GM12878 (cell line): ENCODE measurements around the gene TCN1. TPM values are rescaled to one million over a fixed set of nuclear protein-coding genes. Genes with fewer than 3 reads are reported as not detected.

ENCODE experiments used
- ATAC-seq: fragments of 200-7000 bp; cut with Tn5 transposase; 3 replicates; pipeline ENCODE4 v1.9.1; 2020; ENCODE audit warnings: mild to moderate bottlenecking, moderate library complexity
- BruUV-seq: library from RNA; stranded (reverse); fragments of 400-500 nt; replicated peaks from 2 replicates; lab custom pipeline; 2021; lab: Mats Ljungman, UMichigan
- CTCF ChIA-PET: fragments of 300-600 bp; sonication (Branson Sonifier 250); formaldehyde crosslinking; extraction: SDS; loops from one replicate; lab custom pipeline; 2021; ENCODE audit warnings: inconsistent platforms; lab: Yijun Ruan, JAX
- POLR2A ChIA-PET: fragments of 350-600 bp; formaldehyde crosslinking; extraction: SDS; loops from one replicate; lab custom pipeline; 2021; ENCODE audit warnings: inconsistent platforms; lab: Charles Lee
- RAD21 ChIA-PET: fragments of 300-600 bp; sonication (Branson Sonifier 250); formaldehyde crosslinking; loops from one replicate; lab custom pipeline; 2023; ENCODE audit warnings: antibody characterized with exemption; ENCODE audit not compliant: unreplicated experiment; lab: Charles Lee
- SMC1A ChIA-PET: fragments of 300-600 bp; sonication (Branson Sonifier 250); formaldehyde crosslinking; loops from one replicate; lab custom pipeline; 2023; ENCODE audit not compliant: unreplicated experiment, uncharacterized antibody; lab: Charles Lee
- DNase-seq: peaks from one replicate; pipeline ENCODE4 v3.0.0-alpha.2; 2011; ENCODE audit warnings: low read depth, low spot score
- FAIRE-seq: peaks from 3 replicates; lab custom pipeline; 2011; peaks lifted over from hg19 to GRCh38; lab: Jason Lieb, UNC
- H2AFZ ChIP-seq: 2 replicates; pipeline ENCODE4 v1.6.0; 2011; ENCODE audit warnings: low read depth, low read length, control low read depth; ENCODE audit not compliant: control insufficient read depth
- H3K27ac ChIP-seq: 2 replicates; pipeline ENCODE4 v1.5.1; 2011; ENCODE audit warnings: control low read depth; ENCODE audit not compliant: control insufficient read depth, insufficient read depth
- H3K27me3 ChIP-seq, 2 experiments: replicated peaks in 1 of 2; 2 replicates each; pipeline versions ENCODE4 v1.6.0 to v1.6.1; 2011; ENCODE audit warnings: low read length in 1 of 2; ENCODE audit not compliant: control insufficient read depth in 2 of 2, insufficient read depth in 2 of 2
- H3K36me3 ChIP-seq, 2 experiments: 2 replicates each; pipeline ENCODE4 v1.5.1; 2011; ENCODE audit warnings: low read length in 1 of 2; ENCODE audit not compliant: control insufficient read depth in 2 of 2, insufficient read depth in 2 of 2
- H3K4me1 ChIP-seq: 2 replicates; pipeline ENCODE4 v1.6.1; 2011; ENCODE audit warnings: mild to moderate bottlenecking, low read length, moderate library complexity, mixed read lengths; ENCODE audit not compliant: control insufficient read depth, insufficient read depth
- H3K4me2 ChIP-seq: 2 replicates; pipeline ENCODE4 v1.6.0; 2011; ENCODE audit warnings: control low read depth; ENCODE audit not compliant: control insufficient read depth, insufficient read depth
- H3K4me3 ChIP-seq: fragments of 200-600 bp; sonication (generic); 2 replicates; pipeline ENCODE4 v1.5.1; 2016
- H3K79me2 ChIP-seq: 2 replicates; pipeline ENCODE4 v1.6.0; 2011; ENCODE audit warnings: low read length; ENCODE audit not compliant: control insufficient read depth, insufficient read depth
- H3K9ac ChIP-seq: 2 replicates; pipeline ENCODE4 v1.8.0; 2011; ENCODE audit warnings: low read length, control low read depth, mixed read lengths; ENCODE audit not compliant: control insufficient read depth, insufficient read depth
- H3K9me3 ChIP-seq: replicated peaks from 3 replicates; pipeline ENCODE4 v1.5.1; 2011; ENCODE audit warnings: mild to moderate bottlenecking, low read length; ENCODE audit not compliant: control insufficient read depth, insufficient read depth
- H4K20me1 ChIP-seq: 2 replicates; pipeline ENCODE4 v1.6.0; 2011; ENCODE audit not compliant: control insufficient read depth, insufficient read depth
- BCL11A ChIP-seq: IDR thresholded peaks from 2 replicates; pipeline ENCODE4 v1.6.1; 2011; ENCODE audit warnings: low read depth, low read length
- IKZF1 ChIP-seq: fragments of 450-650 bp; conservative IDR thresholded peaks from 2 replicates; pipeline ENCODE4 v1.6.1; 2017; ENCODE audit warnings: antibody characterized with exemption, mild to moderate bottlenecking
- IKZF2 ChIP-seq, 2 experiments: fragments of 450-650 bp; IDR thresholded peaks; 2 replicates each; pipeline ENCODE4 v1.6.1; 2017; ENCODE audit warnings: mild to moderate bottlenecking in 2 of 2, moderate library complexity in 2 of 2
- PKNOX1 ChIP-seq: fragments of 450-650 bp; IDR thresholded peaks from 2 replicates; pipeline ENCODE4 v1.6.1; 2016; ENCODE audit warnings: mild to moderate bottlenecking
- POLR2A ChIP-seq: IDR thresholded peaks from 2 replicates; pipeline ENCODE4 v1.6.1; 2011; ENCODE audit warnings: low read depth, mild to moderate bottlenecking, low read length
- POU2F2 ChIP-seq: IDR thresholded peaks from 3 replicates; pipeline ENCODE4 v1.6.1; 2011; ENCODE audit warnings: low read depth, mild to moderate bottlenecking, low read length, borderline replicate concordance
- PRDM15 ChIP-seq: fragments of 450-650 bp; formaldehyde crosslinking; IDR thresholded peaks from 2 replicates; pipeline ENCODE4 v1.4.0; 2020; ENCODE audit warnings: mild to moderate bottlenecking, moderate library complexity
- RAD21 ChIP-seq: IDR thresholded peaks from 2 replicates; pipeline ENCODE4 v1.6.1; 2011; ENCODE audit warnings: mild to moderate bottlenecking, low read depth, low read length, moderate library complexity; ENCODE audit not compliant: insufficient read depth
- RELB ChIP-seq: fragments of 450-650 bp; IDR thresholded peaks from 2 replicates; pipeline ENCODE4 v1.6.1; 2017; ENCODE audit warnings: low read depth, mild to moderate bottlenecking, moderate library complexity
- RFX5 ChIP-seq: IDR thresholded peaks from 2 replicates; pipeline ENCODE4 v1.6.1; 2011; ENCODE audit warnings: low read depth, low read length, improper control_type of control experiment
- STAT3 ChIP-seq: IDR thresholded peaks from 2 replicates; pipeline ENCODE4 v1.6.1; 2011; ENCODE audit warnings: low read depth, low read length, improper control_type of control experiment
- ZBTB40 ChIP-seq: fragments of 450-650 bp; IDR thresholded peaks from 2 replicates; pipeline ENCODE4 v1.6.1; 2016; ENCODE audit warnings: mild to moderate bottlenecking, moderate library complexity, borderline replicate concordance
- ZNF274 ChIP-seq: IDR thresholded peaks from one replicate; pipeline ENCODE4 v1.8.0; 2011; ENCODE audit not compliant: insufficient read length, insufficient read depth
- WGBS: methylation state at CpG from one replicate; pipeline ENCODE4 v1.1.6; 2016; ENCODE audit warnings: low lambda C conversion rate; ENCODE audit not compliant: insufficient replicate concordance, insufficient coverage; ENCODE audit errors: missing lambda C conversion rate; 5-methylcytosine and 5-hydroxymethylcytosine counted together
- in situ Hi-C: fragments of 300-500 bp; cut with MboI; formaldehyde crosslinking; loops from 9 replicates; pipeline ENCODE4 v1.14.3; 2018; ENCODE audit warnings: mixed read lengths
- intact Hi-C: fragments of 100-400 bp; cut with micrococcal nuclease; formaldehyde crosslinking; loops from one replicate; pipeline ENCODE4 v1.14.2; 2022; ENCODE audit not compliant: unreplicated experiment
- polyA plus RNA-seq, 11 experiments: library from polyadenylated mRNA; depleted of rRNA in 4 of 11; unstranded in 6 of 11; stranded (reverse) in 5 of 11; fragments of >200 nt; fragmentation: Nextera tagmentation in 4 of 11; fragmentation: Illumina TruSeq in 1 of 11; extraction: Ambion mirVana in 4 of 11; extraction: Trizol in 1 of 11; gene quantifications; 1 replicate in 1 of 11; 2 replicates in 10 of 11; pipeline versions ENCODE4 v1.2.1 to v1.2.3, GENCODE V29; 2011 to 2016; ENCODE audit warnings: inconsistent platforms in 2 of 11, missing spikeins in 2 of 11, low read depth in 1 of 11
- total RNA-seq, 4 experiments: library from RNA; depleted of rRNA in 3 of 4; stranded (reverse); fragments of >200 nt in 3 of 4; fragmentation: Illumina TruSeq in 1 of 4; extraction: Trizol in 1 of 4; gene quantifications; 2 replicates each; pipeline versions ENCODE4 v1.2.1 to v1.2.3, GENCODE V29; 2013 to 2021

Gene TCN1
- total and polyA plus RNA-seq, 10 of the 15 experiments (the other 5 are each of a cell fraction or from before 2014, with no cell fraction given), result not detected

DNA sequence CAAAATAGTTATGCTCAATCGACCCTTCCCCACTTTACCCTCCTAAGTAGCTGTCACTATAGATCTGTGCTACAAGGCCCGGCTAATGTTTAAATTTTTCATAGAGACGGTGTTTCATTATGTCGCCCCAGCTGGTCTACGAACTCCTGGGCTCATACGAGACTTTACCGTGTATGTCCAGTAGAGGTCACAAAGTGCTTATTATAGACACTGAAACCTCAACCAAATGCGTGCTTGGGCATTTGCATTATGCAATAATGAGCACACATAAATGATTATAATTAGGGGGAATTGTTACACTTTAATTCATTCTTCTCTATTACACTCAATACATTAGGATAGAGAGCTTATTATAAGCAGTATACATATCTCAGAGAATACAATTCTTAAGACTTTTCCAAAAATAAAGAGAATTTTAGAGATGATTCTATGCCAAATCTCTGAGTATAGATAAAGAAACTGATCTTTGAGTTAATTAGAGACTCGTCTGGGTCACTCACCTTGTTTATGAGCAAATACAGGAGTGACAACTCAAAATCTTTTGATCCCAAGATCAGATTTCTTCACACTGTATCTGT is 43.2 kb downstream of the TCN1 start:
- no peak overlapping the region; the same call in 1 of the 2 replicates for H2AFZ ChIP-seq
- H3K4me2 ChIP-seq, result no peak overlapping the region
- no peaks in the 10 kb centered on the region for H3K36me3 ChIP-seq
- no peaks in the 10 kb centered on the region for H4K20me1 ChIP-seq
- no TSS peak for BruUV-seq
- no peaks in the 10 kb centered on the region for H3K27me3 ChIP-seq
- H3K79me2 ChIP-seq, result no peaks in the 10 kb centered on the region
- RAD21 ChIA-PET, result interaction anchor here (0.6 to 1.0 kb wide), 5 partner anchors 428 to 457 kb away, joined by 3 to 9 read pairs (median 3); partner anchors contain the start of gene MS4A4A
- in situ Hi-C loops, result loop anchor here (5.0 kb wide), 1 partner anchor 434 kb away; no protein-coding TSS in a partner anchor
- 2% methylated on average over 9 of the region's 9 CpGs for WGBS
- SMC1A ChIA-PET, result interaction anchor here (0.6 to 2.8 kb wide), 5 partner anchors 96 to 1569 kb away, joined by 3 to 17 read pairs (median 5); partner anchors contain the start of gene TMEM216
- ATAC-seq (peak; percentile 98), FAIRE-seq (peak; percentile 61), DNase-seq (no peak)
- intact Hi-C loops, result loop anchor here (1.0 to 10.0 kb wide), 5 partner anchors 96 to 522 kb away; no protein-coding TSS in a partner anchor
- no peak overlapping the region for H3K4me3 ChIP-seq
- no peak overlapping the region for H3K27ac ChIP-seq
- H3K4me1 ChIP-seq, result peaks cover 5% of the 10 kb centered on the region; the same call in 1 of the 2 replicates
- POLR2A ChIA-PET, result no interaction called here
- H3K9me3 ChIP-seq, result no peaks in the 10 kb centered on the region
- CTCF ChIA-PET, result interaction anchor here (0.8 to 3.0 kb wide), 9 partner anchors 13 to 634 kb away, joined by 3 to 37 read pairs (median 4); partner anchors contain the start of gene MRPL16
- no peak overlapping the region for H3K9ac ChIP-seq
- no peak for TF ChIP-seq PRDM15 (CRISPR knock-in tag)
- no peak for TF ChIP-seq ZNF274
- no peak for TF ChIP-seq BCL11A
- TF ChIP-seq ZBTB40, result no peak
- TF ChIP-seq RAD21, result peak; percentile 81
- TF ChIP-seq POLR2A, result no peak
- TF ChIP-seq STAT3, result no peak
- TF ChIP-seq POU2F2, result peak; percentile 58; the same call in 1 of the 3 replicates
- no peak for TF ChIP-seq IKZF1
- no peak for TF ChIP-seq IKZF2 (IDR thresholded peaks at IDR 0.05)
- no peak for TF ChIP-seq PKNOX1
- TF ChIP-seq RFX5, result no peak
- TF ChIP-seq RELB, result no peak
